Stimulated activated CD8-positive, alpha-beta memory T cell treated with anti-CD3 and anti-CD28 coated beads, Interleukin-12 subunit alpha, Interleukin-12 subunit beta, amount 100 ng/mL, for 1 hour (primary cell): ENCODE data around the gene FMNL2.

Experiments used
- DNase-seq: peaks from one replicate; pipeline ENCODE4 v3.0.0-alpha.2; 2020; ENCODE audit warnings: low read depth

The FMNL2 gene

GRCh38 chr2:152426801-152427200 lies 91.8 kb downstream of the FMNL2 start:
- DNase-seq: no peak

- DNase-seq: no peak
Measured at GRCh38 chr2:152427902-152428301, 92.9 kb downstream of the FMNL2 start.

- no peak for DNase-seq
Measured at GRCh38 chr2:152428800-152429582, 94.0 kb downstream of the FMNL2 start.

GRCh38 chr2:152430876-152431275 lies 95.9 kb downstream of the FMNL2 start:
- DNase-seq: no peak

- no peak for DNase-seq
Measured at GRCh38 chr2:152431370-152432098, 96.6 kb downstream of the FMNL2 start.

GRCh38 chr2:152432206-152432653 lies 97.3 kb downstream of the FMNL2 start:
- DNase-seq: no peak

- DNase-seq: no peak
Measured at GRCh38 chr2:152432765-152433164, 97.8 kb downstream of the FMNL2 start.

- DNase-seq: no peak
Measured at GRCh38 chr2:152433289-152433688, 98.3 kb downstream of the FMNL2 start.

GRCh38 chr2:152433791-152434190 lies 98.8 kb downstream of the FMNL2 start:
- DNase-seq: no peak

- DNase-seq: no peak
Measured at GRCh38 chr2:152434395-152435182, 99.6 kb downstream of the FMNL2 start.

GRCh38 chr2:152436148-152436547 lies 101.2 kb downstream of the FMNL2 start:
- no peak for DNase-seq

- DNase-seq: no peak
Measured at GRCh38 chr2:152437276-152438108, 102.5 kb downstream of the FMNL2 start.

- no peak for DNase-seq
Measured at GRCh38 chr2:152440049-152440448, 105.1 kb downstream of the FMNL2 start.

- DNase-seq: no peak
Measured at GRCh38 chr2:152440460-152440859, 105.5 kb downstream of the FMNL2 start.

GRCh38 chr2:152441961-152442360 lies 107.0 kb downstream of the FMNL2 start:
- DNase-seq: no peak

- no peak for DNase-seq
Measured at GRCh38 chr2:152443771-152444170, 108.8 kb downstream of the FMNL2 start.

- no peak for DNase-seq
Measured at GRCh38 chr2:152444448-152444847, 109.5 kb downstream of the FMNL2 start.

GRCh38 chr2:152445375-152445774 lies 110.4 kb downstream of the FMNL2 start:
- no peak for DNase-seq

- no peak for DNase-seq
Measured at GRCh38 chr2:152445791-152446201, 110.8 kb downstream of the FMNL2 start.

- no peak for DNase-seq
Measured at GRCh38 chr2:152446213-152446612, 111.2 kb downstream of the FMNL2 start.

- no peak for DNase-seq
Measured at GRCh38 chr2:152447897-152448296, 112.9 kb downstream of the FMNL2 start.

GRCh38 chr2:152448606-152449005 lies 113.6 kb downstream of the FMNL2 start:
- no peak for DNase-seq
